ENCODE data around the gene REELD1.

DNA sequence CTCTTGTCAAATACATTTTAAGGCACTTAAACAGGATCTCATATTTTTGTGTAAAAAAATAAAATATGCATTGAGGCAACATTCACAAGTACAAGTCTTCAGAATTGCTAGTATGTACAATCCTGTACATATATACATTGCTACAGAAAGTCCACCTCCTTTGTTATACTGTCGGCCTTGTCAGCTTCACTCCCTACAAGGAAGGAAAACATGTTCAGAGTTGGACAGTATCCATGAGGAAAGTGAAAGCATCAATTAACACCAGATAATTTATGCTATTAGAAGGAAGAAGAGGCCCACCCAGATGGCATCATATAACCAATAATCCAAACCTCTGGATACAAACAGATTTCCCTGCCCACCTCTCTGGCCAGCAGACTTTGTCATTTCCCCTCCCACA, 42.0 kb downstream of the REELD1 start:
- TF ChIP-seq, protein P1, sequence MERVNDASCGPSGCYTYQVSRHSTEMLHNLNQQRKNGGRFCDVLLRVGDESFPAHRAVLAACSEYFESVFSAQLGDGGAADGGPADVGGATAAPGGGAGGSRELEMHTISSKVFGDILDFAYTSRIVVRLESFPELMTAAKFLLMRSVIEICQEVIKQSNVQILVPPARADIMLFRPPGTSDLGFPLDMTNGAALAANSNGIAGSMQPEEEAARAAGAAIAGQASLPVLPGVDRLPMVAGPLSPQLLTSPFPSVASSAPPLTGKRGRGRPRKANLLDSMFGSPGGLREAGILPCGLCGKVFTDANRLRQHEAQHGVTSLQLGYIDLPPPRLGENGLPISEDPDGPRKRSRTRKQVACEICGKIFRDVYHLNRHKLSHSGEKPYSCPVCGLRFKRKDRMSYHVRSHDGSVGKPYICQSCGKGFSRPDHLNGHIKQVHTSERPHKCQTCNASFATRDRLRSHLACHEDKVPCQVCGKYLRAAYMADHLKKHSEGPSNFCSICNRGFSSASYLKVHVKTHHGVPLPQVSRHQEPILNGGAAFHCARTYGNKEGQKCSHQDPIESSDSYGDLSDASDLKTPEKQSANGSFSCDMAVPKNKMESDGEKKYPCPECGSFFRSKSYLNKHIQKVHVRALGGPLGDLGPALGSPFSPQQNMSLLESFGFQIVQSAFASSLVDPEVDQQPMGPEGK (CRISPR knock-in tag; IDR thresholded peaks at IDR 0.05; ENCODE audit: borderline replicate concordance): no peak
- TF ChIP-seq, protein P2, sequence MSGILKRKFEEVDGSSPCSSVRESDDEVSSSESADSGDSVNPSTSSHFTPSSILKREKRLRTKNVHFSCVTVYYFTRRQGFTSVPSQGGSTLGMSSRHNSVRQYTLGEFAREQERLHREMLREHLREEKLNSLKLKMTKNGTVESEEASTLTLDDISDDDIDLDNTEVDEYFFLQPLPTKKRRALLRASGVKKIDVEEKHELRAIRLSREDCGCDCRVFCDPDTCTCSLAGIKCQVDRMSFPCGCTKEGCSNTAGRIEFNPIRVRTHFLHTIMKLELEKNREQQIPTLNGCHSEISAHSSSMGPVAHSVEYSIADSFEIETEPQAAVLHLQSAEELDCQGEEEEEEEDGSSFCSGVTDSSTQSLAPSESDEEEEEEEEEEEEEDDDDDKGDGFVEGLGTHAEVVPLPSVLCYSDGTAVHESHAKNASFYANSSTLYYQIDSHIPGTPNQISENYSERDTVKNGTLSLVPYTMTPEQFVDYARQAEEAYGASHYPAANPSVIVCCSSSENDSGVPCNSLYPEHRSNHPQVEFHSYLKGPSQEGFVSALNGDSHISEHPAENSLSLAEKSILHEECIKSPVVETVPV (CRISPR knock-in tag; IDR thresholded peaks at IDR 0.05): no peak
- TF ChIP-seq RARB (CRISPR knock-in tag; IDR thresholded peaks at IDR 0.05): no peak
- TF ChIP-seq ARNTL (CRISPR knock-in tag; IDR thresholded peaks at IDR 0.05; ENCODE audit: borderline replicate concordance, low read depth): no peak
- no peak for TF ChIP-seq PPARA (CRISPR knock-in tag; IDR thresholded peaks at IDR 0.05; ENCODE audit: borderline replicate concordance)
